Smooth muscle cell (in vitro differentiated cells): ENCODE results near the gene PDZD8. TPM values are rescaled to one million over a fixed set of nuclear protein-coding genes. Genes with fewer than 3 reads are reported as not detected.

Experiments used
- DNase-seq: peaks from one replicate; lab custom pipeline; 2025; ENCODE audit not compliant: unreplicated experiment; lab: John Stamatoyannopoulos, UW
- H2AFZ ChIP-seq: fragments of 200-600 bp; sonication (generic); 2 replicates; pipeline ENCODE4 v1.6.0; 2016; ENCODE audit warnings: antibody characterized with exemption, low read depth, mild to moderate bottlenecking
- H3F3A ChIP-seq: fragments of 200-600 bp; sonication (generic); 2 replicates; pipeline ENCODE4 v1.6.0; 2017; ENCODE audit warnings: antibody characterized with exemption, low read depth
- H3K27ac ChIP-seq: fragments of 200-600 bp; sonication (generic); 2 replicates; pipeline ENCODE4 v1.5.1; 2016; ENCODE audit warnings: low read depth, mild to moderate bottlenecking
- H3K27me3 ChIP-seq: fragments of 200-600 bp; sonication (generic); 2 replicates; pipeline ENCODE4 v1.6.1; 2016; ENCODE audit warnings: low read depth, mild to moderate bottlenecking
- H3K36me3 ChIP-seq: fragments of 200-600 bp; sonication (generic); 2 replicates; pipeline ENCODE4 v1.5.1; 2016; ENCODE audit warnings: low read depth
- H3K4me1 ChIP-seq: fragments of 200-600 bp; sonication (generic); 2 replicates; pipeline ENCODE4 v1.5.1; 2016; ENCODE audit warnings: low read depth
- H3K4me2 ChIP-seq: fragments of 200-600 bp; sonication (generic); 2 replicates; pipeline ENCODE4 v1.6.0; 2016; ENCODE audit warnings: mild to moderate bottlenecking
- H3K4me3 ChIP-seq: fragments of 200-600 bp; sonication (generic); 2 replicates; pipeline ENCODE4 v1.5.1; 2016; ENCODE audit warnings: mild to moderate bottlenecking
- H3K79me2 ChIP-seq: fragments of 200-600 bp; sonication (generic); 2 replicates; pipeline ENCODE4 v1.6.0; 2016; ENCODE audit warnings: low read depth, mild to moderate bottlenecking
- H3K9ac ChIP-seq: fragments of 200-600 bp; sonication (generic); 2 replicates; pipeline ENCODE4 v1.6.0; 2016; ENCODE audit warnings: low read depth
- H3K9me3 ChIP-seq: fragments of 200-600 bp; sonication (generic); replicated peaks from 2 replicates; pipeline ENCODE4 v1.5.1; 2016; ENCODE audit warnings: low read depth
- H4K20me1 ChIP-seq: fragments of 200-600 bp; sonication (generic); 2 replicates; pipeline ENCODE4 v1.6.0; 2016; ENCODE audit warnings: low read depth
- WGBS: methylation state at CpG from one replicate; pipeline ENCODE4 v1.1.7; 2016; ENCODE audit warnings: low lambda C conversion rate; 5-methylcytosine and 5-hydroxymethylcytosine counted together
- polyA plus RNA-seq: library from polyadenylated mRNA; unstranded; fragments of >200 nt; fragmentation: Nextera tagmentation; extraction: Ambion mirVana; gene quantifications from 2 replicates; pipeline ENCODE4 v1.2.1, GENCODE V29; 2016
- total RNA-seq: library from RNA; depleted of rRNA; stranded (reverse); fragments of >200 nt; gene quantifications from 2 replicates; pipeline ENCODE4 v1.2.3, GENCODE V29; 2014
- TF ChIP-seq, protein P1 (sequence below): fragments of 200-600 bp; sonication (generic); IDR thresholded peaks from 2 replicates; pipeline ENCODE4 v1.5.1; 2017; ENCODE audit warnings: borderline replicate concordance, mild to moderate bottlenecking, antibody characterized with exemption; ENCODE audit not compliant: insufficient read depth, poor library complexity, severe bottlenecking

The PDZD8 gene, protein sequence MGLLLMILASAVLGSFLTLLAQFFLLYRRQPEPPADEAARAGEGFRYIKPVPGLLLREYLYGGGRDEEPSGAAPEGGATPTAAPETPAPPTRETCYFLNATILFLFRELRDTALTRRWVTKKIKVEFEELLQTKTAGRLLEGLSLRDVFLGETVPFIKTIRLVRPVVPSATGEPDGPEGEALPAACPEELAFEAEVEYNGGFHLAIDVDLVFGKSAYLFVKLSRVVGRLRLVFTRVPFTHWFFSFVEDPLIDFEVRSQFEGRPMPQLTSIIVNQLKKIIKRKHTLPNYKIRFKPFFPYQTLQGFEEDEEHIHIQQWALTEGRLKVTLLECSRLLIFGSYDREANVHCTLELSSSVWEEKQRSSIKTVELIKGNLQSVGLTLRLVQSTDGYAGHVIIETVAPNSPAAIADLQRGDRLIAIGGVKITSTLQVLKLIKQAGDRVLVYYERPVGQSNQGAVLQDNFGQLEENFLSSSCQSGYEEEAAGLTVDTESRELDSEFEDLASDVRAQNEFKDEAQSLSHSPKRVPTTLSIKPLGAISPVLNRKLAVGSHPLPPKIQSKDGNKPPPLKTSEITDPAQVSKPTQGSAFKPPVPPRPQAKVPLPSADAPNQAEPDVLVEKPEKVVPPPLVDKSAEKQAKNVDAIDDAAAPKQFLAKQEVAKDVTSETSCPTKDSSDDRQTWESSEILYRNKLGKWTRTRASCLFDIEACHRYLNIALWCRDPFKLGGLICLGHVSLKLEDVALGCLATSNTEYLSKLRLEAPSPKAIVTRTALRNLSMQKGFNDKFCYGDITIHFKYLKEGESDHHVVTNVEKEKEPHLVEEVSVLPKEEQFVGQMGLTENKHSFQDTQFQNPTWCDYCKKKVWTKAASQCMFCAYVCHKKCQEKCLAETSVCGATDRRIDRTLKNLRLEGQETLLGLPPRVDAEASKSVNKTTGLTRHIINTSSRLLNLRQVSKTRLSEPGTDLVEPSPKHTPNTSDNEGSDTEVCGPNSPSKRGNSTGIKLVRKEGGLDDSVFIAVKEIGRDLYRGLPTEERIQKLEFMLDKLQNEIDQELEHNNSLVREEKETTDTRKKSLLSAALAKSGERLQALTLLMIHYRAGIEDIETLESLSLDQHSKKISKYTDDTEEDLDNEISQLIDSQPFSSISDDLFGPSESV
- total RNA-seq (20.5 and 22.1 TPM in 2 replicates), polyA plus RNA-seq (5.2 and 6.3 TPM in 2 replicates)

DNA sequence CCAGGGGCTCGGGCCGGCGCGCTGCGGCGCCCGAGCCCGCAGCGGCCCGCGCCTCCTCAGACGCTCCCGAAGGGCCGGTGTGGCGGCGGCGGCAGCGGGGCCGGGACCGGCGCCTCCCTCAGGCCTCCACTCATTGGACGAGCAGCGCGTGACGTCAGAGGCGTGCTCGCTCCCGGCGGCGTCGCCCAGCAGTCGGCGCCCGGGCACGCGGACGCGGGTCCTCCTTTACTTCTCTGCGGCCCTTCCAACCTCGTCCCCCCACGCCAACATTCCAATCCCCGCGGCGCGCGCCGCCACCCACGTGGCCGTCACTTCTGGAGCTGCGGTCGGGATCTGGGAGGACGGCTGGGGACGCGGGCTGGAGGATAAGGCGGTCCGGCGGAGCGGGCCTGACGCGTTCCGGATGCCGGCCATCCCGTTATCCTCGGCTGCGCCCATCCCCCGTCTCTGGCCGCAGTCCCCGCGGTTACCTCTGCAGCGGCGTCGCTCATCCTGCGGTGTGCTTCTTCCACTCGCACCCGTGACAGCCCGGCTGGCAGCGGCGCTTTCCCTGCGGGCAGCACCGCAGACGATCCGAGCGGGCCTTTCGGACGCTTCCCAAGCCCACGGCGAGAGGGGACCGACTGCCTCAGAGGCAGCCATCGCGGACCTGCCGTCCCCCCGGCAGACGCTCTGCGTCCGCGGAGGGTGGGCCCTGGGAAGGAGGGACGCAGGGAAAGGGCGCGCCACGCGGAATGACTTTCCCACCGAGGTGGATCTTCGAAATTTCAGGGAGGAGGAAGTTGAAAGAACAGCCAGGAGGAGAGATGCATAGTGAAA, at the start of gene PDZD8:
TSS of gene PDZD8 (minus strand) at position 81 of the 819 bp plus-strand sequence. CDS start 213 bp downstream, outside the sequence.
- Histone ChIP-seq H3F3A (no peaks in the 10 kb centered on the region), H3K9me3 (no peaks in the 10 kb centered on the region), H2AFZ (peak within 1 kb of the TSS; percentile 95), H3K36me3 (no peaks in the 10 kb centered on the region), H3K27ac (peak within 1 kb of the TSS; percentile 90), H3K27me3 (peaks cover 35% of the 10 kb centered on the region), H3K4me2 (peak within 1 kb of the TSS; percentile 97), H3K79me2 (peaks cover 44% of the 10 kb centered on the region), H3K4me1 (peaks cover 15% of the 10 kb centered on the region), H4K20me1 (peaks cover 41% of the 10 kb centered on the region), H3K9ac (peak within 1 kb of the TSS; percentile 84), H3K4me3 (peak within 1 kb of the TSS; percentile 91)
- peak; percentile 76 for DNase-seq
- 1% methylated on average over 86 of the region's 103 CpGs for WGBS
- TF ChIP-seq, protein P1, sequence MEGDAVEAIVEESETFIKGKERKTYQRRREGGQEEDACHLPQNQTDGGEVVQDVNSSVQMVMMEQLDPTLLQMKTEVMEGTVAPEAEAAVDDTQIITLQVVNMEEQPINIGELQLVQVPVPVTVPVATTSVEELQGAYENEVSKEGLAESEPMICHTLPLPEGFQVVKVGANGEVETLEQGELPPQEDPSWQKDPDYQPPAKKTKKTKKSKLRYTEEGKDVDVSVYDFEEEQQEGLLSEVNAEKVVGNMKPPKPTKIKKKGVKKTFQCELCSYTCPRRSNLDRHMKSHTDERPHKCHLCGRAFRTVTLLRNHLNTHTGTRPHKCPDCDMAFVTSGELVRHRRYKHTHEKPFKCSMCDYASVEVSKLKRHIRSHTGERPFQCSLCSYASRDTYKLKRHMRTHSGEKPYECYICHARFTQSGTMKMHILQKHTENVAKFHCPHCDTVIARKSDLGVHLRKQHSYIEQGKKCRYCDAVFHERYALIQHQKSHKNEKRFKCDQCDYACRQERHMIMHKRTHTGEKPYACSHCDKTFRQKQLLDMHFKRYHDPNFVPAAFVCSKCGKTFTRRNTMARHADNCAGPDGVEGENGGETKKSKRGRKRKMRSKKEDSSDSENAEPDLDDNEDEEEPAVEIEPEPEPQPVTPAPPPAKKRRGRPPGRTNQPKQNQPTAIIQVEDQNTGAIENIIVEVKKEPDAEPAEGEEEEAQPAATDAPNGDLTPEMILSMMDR, result no peak

DNA sequence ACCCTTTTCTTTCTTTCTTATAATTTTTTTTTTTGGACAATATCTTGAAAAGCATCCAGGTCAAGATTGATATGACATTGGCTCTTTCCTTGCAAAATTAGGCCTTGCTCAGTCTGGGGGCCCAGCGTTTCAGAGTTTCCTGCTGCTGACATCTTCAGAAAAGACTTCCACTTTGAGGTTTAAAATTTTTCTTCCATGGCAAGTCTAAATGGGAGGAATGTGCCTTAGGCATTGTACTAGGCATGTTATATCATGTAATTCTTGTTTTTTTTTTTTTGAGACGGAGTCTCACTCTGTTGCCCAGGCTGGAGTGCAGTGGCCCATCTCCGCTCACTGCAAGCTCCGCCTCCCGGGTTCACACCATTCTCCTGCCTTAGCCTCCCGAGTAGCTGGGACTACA, 48.9 kb upstream of the PDZD8 start:
- Histone ChIP-seq H3K27ac (no peak overlapping the region), H4K20me1 (no peaks in the 10 kb centered on the region), H3K4me1 (peaks cover 3% of the 10 kb centered on the region), H3K9ac (no peak overlapping the region), H3K4me2 (no peak overlapping the region), H2AFZ (no peak overlapping the region), H3K27me3 (peaks cover 21% of the 10 kb centered on the region), H3K9me3 (no peaks in the 10 kb centered on the region), H3K4me3 (no peak overlapping the region), H3F3A (no peaks in the 10 kb centered on the region), H3K79me2 (no peaks in the 10 kb centered on the region), H3K36me3 (no peaks in the 10 kb centered on the region)
- no peak for DNase-seq
- 89% methylated on average over 6 of the region's 6 CpGs for WGBS
- TF ChIP-seq, protein P1, result no peak

DNA sequence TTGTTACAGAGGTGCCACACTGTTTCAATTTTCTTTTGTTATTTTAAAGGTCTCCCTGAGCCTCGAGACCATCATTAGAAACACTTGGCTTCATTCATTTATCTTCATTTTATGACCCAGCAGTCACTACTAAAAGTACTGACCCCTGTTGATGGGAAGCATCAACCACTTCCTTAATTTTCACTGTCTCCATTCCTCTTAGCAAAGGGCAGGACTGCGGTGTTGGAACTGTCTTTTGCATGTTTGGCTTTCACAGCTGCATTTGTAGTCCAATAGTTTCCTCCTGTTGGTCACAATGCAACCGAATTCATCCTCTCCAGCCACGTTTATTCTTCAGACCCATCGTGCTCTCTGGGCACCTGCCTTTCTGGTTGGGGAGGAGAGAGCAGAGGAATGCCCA, 46.7 kb upstream of the PDZD8 start:
- Histone ChIP-seq H3K27me3 (peaks cover 29% of the 10 kb centered on the region), H3F3A (no peaks in the 10 kb centered on the region), H3K4me3 (no peak overlapping the region), H2AFZ (no peak overlapping the region), H3K4me2 (no peak overlapping the region), H3K9me3 (no peaks in the 10 kb centered on the region), H3K79me2 (no peaks in the 10 kb centered on the region), H3K36me3 (no peaks in the 10 kb centered on the region), H3K9ac (no peak overlapping the region), H3K4me1 (peaks cover 3% of the 10 kb centered on the region), H3K27ac (no peak overlapping the region), H4K20me1 (no peaks in the 10 kb centered on the region)
- TF ChIP-seq, protein P1, result no peak
- DNase-seq, result no peak
- 90% methylated on average over 5 of the region's 5 CpGs for WGBS
